GM12801 (cell line): ENCODE measurements around the gene SPIRE2.

ENCODE experiments used
- CTCF ChIP-seq: IDR thresholded peaks from one replicate; pipeline ENCODE4 v1.5.1; 2011; ENCODE audit warnings: control low read depth; ENCODE audit not compliant: insufficient read length; ENCODE audit errors: extremely low read depth

The SPIRE2 gene

GRCh38 chr16:89858973-89859614, 30.8 kb downstream of the SPIRE2 start:
- TF ChIP-seq CTCF: no peak

GRCh38 chr16:89859615-89860007, 31.3 kb downstream of the SPIRE2 start:
- TF ChIP-seq CTCF: no peak

- TF ChIP-seq CTCF: no peak
Observed at GRCh38 chr16:89860747-89861304, 32.6 kb downstream of the SPIRE2 start.

GRCh38 chr16:89861648-89862047, 33.4 kb downstream of the SPIRE2 start:
- TF ChIP-seq CTCF: no peak

- TF ChIP-seq CTCF: no peak
Observed at GRCh38 chr16:89862732-89863131, 34.5 kb downstream of the SPIRE2 start.

GRCh38 chr16:89863741-89864526, 35.7 kb downstream of the SPIRE2 start:
- TF ChIP-seq CTCF: no peak

- no peak for TF ChIP-seq CTCF
Observed at GRCh38 chr16:89864527-89864820, 36.2 kb downstream of the SPIRE2 start.
